Measurements from ENCODE around the gene MAN2C1. TPM values are rescaled to one million over a fixed set of nuclear protein-coding genes. Genes with fewer than 3 reads are reported as not detected.

Gene MAN2C1
- total and polyA plus RNA-seq, 9 of the 15 experiments (the other 6 are each of a cell fraction or from before 2014, with no cell fraction given): 2.0 to 141 (median 39.9) TPM

DNA sequence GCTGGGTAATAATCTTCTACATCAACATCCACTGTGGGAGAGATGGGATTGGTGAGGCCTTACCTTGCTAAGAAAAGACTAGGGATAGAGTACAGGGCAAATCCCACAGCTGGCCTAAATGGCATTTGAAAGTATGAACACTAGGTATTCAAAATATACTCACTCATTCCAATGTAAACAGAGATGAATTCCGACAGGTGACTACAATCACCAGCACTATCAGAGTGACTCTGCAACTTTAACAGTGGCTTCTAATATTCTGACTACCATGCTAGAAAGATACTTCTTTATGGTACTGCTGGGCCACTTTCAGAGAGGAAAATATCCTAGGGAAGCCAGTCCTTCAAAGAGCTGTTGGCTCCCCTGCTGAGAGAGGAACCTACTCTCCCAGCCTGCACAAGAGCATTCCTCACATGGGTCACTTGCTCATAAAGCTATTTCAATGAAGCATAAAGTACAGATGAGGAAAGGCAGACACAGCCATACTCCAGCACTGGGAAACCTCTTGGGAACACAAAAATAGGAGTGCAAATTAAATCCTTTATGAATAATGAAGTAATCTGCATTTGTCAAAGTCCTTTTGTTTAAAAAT is 21.5 kb upstream of the MAN2C1 start:
- Histone ChIP-seq H3K27me3 (ENCODE audit: control insufficient read depth in 2 of 2, insufficient read depth in 2 of 2, low read length in 2 of 2) (no peaks in the 10 kb centered on the region), H2AFZ (ENCODE audit: low read depth, low read length) (no peak overlapping the region), H3K36me3 (ENCODE audit: control insufficient read depth, insufficient read depth, low read length) (peaks cover 99% of the 10 kb centered on the region), H3K4me3 (no peak overlapping the region), H3K27ac (ENCODE audit: extremely low read depth, low read depth, low read length) (no peak overlapping the region), H3K9me1 (ENCODE audit: control insufficient read depth, insufficient read depth, low read length) (no peaks in the 10 kb centered on the region), H4K20me1 (replicated peaks; ENCODE audit: control insufficient read depth, insufficient read depth, low read length) (no peaks in the 10 kb centered on the region), H3K4me1 (replicated peaks in 1 of 2; ENCODE audit: control insufficient read depth in 2 of 2, insufficient read depth in 2 of 2, low read length in 2 of 2) (no peaks in the 10 kb centered on the region), H3K79me2 (ENCODE audit: control insufficient read depth, insufficient read depth, low read length) (no peaks in the 10 kb centered on the region), H3K9me3 (replicated peaks; ENCODE audit: control insufficient read depth, insufficient read depth, low read depth, low read length) (no peaks in the 10 kb centered on the region), H3K4me2 (ENCODE audit: insufficient read depth, low read length) (no peak overlapping the region), H3K9ac (ENCODE audit: insufficient read depth in 1 of 2, low read depth in 2 of 2, low read length in 2 of 2) (no peak overlapping the region)
- 91% methylated on average over 1 of the region's 1 CpG for WGBS (ENCODE audit: insufficient coverage, low coverage, missing lambda C conversion rate)
- ChIA-PET CTCF (ENCODE audit: low intra/inter-chr PET ratio) (no interaction called here), POLR2A (interaction anchor here (0.6 to 2.4 kb wide), 4 partner anchors 9 to 52 kb away, joined by 3 to 6 read pairs (median 4); partner anchors contain the start of gene MAN2C1)
- no peak for ATAC-seq
- no peak for FAIRE-seq
- intact Hi-C loops (cut with micrococcal nuclease) (no loop called here), in situ Hi-C loops (cut with MboI) (no loop called here)
- DNase-seq (ENCODE audit: extremely low read depth in 1 of 4, low spot score in 3 of 4): no peak
- no TSS peak for BruUV-seq (replicated peaks)
- TF ChIP-seq BRCA1 (IDR thresholded peaks at IDR 0.05) (no peak), BRCA1 (CRISPR knock-in tag; IDR thresholded peaks at IDR 0.05) (no peak), CREBBP (IDR thresholded peaks at IDR 0.05; ENCODE audit: low read depth, low read length) (no peak), ZNF586 (CRISPR knock-in tag; conservative IDR thresholded peaks at IDR 0.05) (no peak), NFE2L1 (tag; IDR thresholded peaks at IDR 0.05; ENCODE audit: borderline replicate concordance, low read depth) (no peak), ZC3H4 (CRISPR knock-in tag; IDR thresholded peaks at IDR 0.05; ENCODE audit: borderline replicate concordance) (no peak), RCOR1 (IDR thresholded peaks at IDR 0.05; ENCODE audit: borderline replicate concordance in 1 of 2, low read depth in 2 of 2, low read length in 2 of 2) (no peak), FOXP1 (CRISPR knock-in tag; IDR thresholded peaks at IDR 0.05) (no peak), STAT6 (CRISPR knock-in tag; IDR thresholded peaks at IDR 0.05) (no peak), ARID2 (IDR thresholded peaks at IDR 0.05) (no peak), TRIM24 (IDR thresholded peaks at IDR 0.05) (no peak), NFXL1 (CRISPR knock-in tag; IDR thresholded peaks at IDR 0.05) (no peak)
- TF ChIP-seq, protein P1, sequence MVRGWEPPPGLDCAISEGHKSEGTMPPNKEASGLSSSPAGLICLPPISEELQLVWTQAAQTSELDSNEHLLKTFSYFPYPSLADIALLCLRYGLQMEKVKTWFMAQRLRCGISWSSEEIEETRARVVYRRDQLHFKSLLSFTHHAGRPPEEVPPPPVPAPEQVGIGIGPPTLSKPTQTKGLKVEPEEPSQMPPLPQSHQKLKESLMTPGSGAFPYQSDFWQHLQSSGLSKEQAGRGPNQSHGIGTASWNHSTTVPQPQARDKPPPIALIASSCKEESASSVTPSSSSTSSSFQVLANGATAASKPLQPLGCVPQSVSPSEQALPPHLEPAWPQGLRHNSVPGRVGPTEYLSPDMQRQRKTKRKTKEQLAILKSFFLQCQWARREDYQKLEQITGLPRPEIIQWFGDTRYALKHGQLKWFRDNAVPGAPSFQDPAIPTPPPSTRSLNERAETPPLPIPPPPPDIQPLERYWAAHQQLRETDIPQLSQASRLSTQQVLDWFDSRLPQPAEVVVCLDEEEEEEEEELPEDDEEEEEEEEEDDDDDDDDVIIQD (CRISPR knock-in tag; IDR thresholded peaks at IDR 0.05): no peak
- TF ChIP-seq, protein P2, sequence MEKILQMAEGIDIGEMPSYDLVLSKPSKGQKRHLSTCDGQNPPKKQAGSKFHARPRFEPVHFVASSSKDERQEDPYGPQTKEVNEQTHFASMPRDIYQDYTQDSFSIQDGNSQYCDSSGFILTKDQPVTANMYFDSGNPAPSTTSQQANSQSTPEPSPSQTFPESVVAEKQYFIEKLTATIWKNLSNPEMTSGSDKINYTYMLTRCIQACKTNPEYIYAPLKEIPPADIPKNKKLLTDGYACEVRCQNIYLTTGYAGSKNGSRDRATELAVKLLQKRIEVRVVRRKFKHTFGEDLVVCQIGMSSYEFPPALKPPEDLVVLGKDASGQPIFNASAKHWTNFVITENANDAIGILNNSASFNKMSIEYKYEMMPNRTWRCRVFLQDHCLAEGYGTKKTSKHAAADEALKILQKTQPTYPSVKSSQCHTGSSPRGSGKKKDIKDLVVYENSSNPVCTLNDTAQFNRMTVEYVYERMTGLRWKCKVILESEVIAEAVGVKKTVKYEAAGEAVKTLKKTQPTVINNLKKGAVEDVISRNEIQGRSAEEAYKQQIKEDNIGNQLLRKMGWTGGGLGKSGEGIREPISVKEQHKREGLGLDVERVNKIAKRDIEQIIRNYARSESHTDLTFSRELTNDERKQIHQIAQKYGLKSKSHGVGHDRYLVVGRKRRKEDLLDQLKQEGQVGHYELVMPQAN (IDR thresholded peaks at IDR 0.05; ENCODE audit: borderline replicate concordance): no peak
- TF ChIP-seq, protein P3, sequence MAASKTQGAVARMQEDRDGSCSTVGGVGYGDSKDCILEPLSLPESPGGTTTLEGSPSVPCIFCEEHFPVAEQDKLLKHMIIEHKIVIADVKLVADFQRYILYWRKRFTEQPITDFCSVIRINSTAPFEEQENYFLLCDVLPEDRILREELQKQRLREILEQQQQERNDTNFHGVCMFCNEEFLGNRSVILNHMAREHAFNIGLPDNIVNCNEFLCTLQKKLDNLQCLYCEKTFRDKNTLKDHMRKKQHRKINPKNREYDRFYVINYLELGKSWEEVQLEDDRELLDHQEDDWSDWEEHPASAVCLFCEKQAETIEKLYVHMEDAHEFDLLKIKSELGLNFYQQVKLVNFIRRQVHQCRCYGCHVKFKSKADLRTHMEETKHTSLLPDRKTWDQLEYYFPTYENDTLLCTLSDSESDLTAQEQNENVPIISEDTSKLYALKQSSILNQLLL (CRISPR knock-in tag; IDR thresholded peaks at IDR 0.05; ENCODE audit: borderline replicate concordance): no peak
